NCI-H460 (cell line): ENCODE data around the gene FAIM. TPM values are rescaled to one million over a fixed set of nuclear protein-coding genes. Genes with fewer than 3 reads are reported as not detected.
"Not testable (repeated sequence)": the region's sequence is repeated elsewhere in the genome, so short reads cannot be mapped to it uniquely, and the experiment has no call there.

Experiments used
- DNase-seq: peaks from one replicate; pipeline ENCODE4 v3.0.0-alpha.2; 2016; ENCODE audit warnings: low read depth; ENCODE audit errors: extremely low read depth
- polyA plus RNA-seq: library from polyadenylated mRNA; depleted of rRNA; stranded (reverse); fragments of >200 nt; gene quantifications from 2 replicates; pipeline ENCODE4 v1.2.3, GENCODE V29; 2014; cell fraction: nucleus; rRNA removed
- total RNA-seq: library from RNA; depleted of rRNA; stranded (reverse); fragments of >200 nt; shearing (Covaris generic); gene quantifications from 2 replicates; pipeline ENCODE4 v1.2.3, GENCODE V29; 2014; rRNA removed

The FAIM gene, protein sequence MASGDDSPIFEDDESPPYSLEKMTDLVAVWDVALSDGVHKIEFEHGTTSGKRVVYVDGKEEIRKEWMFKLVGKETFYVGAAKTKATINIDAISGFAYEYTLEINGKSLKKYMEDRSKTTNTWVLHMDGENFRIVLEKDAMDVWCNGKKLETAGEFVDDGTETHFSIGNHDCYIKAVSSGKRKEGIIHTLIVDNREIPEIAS
- total RNA-seq, result 22.0 and 25.0 TPM in 2 replicates
- 11.9 and 17.7 TPM in 2 replicates for polyA plus RNA-seq

DNA sequence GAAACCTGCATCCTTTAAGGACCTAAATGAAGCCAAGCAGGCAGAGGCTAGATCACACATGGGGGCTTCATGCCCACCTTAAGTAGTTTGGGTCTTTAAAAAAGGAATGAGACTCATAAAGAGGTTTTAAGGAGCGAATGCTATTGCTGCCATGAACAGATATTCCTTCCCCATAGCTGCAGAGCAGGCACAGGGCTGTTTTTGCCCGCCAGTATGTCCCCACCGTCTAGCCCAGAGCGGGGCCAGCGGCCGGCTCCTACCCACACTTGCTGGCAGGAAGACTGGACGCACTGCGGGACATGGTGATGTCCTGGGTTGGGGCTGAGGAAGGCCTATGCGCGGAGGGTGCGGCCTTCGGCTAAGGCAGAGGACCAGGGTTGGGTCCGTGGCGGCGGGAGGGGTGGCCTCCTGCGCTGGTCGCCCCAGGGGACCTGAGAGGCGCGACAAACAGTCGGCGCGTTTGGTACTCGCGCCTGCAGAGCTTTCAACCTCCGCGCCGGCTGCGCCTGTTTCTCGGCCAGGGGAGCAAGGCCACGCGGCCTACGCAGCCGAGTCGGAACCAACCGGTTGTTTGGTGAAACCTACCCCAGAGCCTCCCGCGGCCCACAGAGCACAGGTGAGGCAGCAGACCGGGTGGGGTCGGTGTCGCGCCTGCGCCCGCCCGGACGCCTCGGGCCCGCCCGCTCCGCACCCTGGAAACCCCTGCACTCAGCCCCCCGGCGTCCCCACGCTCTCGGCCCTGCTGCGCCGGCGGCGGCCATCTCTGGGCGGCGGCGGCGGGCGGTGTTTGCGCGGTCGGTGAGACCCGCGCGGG is at the start of gene FAIM:
FAIM (plus strand) TSS at position 450 of the 814 bp plus-strand sequence. CDS start 10,956 bp downstream, outside the sequence.
- DNase-seq, result peak; percentile 30

GRCh38 chr3:138559134-138559533 is 49.4 kb upstream of the FAIM start:
- no peak for DNase-seq

DNA sequence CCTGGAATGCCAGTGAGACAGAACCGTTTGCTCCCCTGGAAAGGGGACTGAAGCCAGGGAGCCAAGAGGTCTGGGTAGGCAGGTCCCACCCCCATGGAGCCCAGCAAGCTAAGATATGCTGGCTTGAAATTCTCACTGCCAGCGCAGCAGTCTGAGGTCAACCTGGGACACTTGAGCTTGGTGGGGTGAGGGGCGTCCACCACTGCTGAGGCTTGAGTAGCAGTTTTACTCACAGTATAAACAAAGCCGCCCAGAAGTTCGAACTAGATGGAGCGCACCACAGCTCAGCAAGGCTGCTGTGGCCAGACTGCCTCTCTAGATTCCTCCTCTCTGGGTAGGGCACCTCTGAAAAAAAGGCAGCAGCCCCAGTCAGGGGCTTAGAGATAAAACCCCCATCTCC is 48.1 kb upstream of the FAIM start:
- no peak for DNase-seq

- not testable (repeated sequence) for DNase-seq
Observed at GRCh38 chr3:138562902-138563301, 45.7 kb upstream of the FAIM start.

GRCh38 chr3:138566293-138566692 is 42.3 kb upstream of the FAIM start:
- DNase-seq, result not testable (repeated sequence)

- DNase-seq, result no peak
Observed at GRCh38 chr3:138567403-138567802, 41.2 kb upstream of the FAIM start.

DNA sequence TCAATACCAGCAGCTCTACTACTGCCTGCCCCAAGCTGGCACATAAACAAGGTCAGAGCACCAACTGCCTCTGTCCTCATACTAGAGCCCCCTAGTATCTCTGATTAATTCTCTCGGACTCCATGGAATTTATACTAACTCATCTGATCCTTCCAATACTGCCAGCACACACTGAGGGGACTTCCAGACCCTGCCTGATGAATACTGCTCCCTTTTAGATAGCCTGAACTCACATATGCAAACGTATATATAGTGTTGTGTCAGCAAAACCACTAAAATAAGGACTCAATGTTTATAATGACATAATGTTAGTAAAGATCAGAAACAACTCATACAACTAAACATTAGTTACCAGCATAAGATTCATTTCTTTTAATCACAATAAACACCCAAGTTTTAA is 39.5 kb upstream of the FAIM start:
- no peak for DNase-seq

GRCh38 chr3:138569624-138570023 is 38.9 kb upstream of the FAIM start:
- DNase-seq, result peak; percentile 4

DNA sequence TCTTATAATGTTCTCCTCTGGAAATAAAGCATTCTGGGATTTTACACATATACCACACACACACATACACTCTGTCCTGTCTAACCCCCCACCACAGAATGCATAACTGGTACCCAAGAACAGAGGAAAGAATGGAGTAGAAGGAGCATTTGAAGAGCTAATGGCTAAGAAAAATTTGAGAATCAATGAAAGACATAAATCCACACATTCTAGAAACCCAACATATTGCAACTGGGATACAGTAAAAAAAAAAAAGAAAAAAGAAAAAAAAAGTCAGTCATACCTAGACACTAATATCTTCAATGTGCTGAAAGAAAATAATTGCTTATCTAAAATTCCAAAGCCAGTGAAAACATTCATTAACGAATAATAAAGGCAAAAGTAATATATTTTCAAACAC is 35.4 kb upstream of the FAIM start:
- DNase-seq, result no peak

DNA sequence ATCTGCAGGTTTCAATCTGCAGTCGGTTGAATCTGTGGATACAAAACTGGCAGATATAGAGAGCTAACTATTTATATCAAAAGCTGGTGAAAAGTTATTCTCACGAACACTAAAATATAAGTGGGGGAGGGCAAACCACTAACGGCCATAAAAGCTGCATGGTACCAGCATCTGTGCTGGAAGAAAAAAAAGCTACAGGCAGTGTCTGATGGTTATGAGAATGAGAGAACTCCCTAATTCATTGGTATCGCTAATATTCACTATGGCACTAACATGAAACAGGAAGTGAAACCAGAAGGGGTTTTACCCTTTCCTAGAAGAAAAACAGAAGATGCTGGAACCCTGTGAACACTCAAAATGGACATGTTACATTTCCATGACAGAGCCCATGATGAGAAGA is 30.4 kb upstream of the FAIM start:
- no peak for DNase-seq

DNA sequence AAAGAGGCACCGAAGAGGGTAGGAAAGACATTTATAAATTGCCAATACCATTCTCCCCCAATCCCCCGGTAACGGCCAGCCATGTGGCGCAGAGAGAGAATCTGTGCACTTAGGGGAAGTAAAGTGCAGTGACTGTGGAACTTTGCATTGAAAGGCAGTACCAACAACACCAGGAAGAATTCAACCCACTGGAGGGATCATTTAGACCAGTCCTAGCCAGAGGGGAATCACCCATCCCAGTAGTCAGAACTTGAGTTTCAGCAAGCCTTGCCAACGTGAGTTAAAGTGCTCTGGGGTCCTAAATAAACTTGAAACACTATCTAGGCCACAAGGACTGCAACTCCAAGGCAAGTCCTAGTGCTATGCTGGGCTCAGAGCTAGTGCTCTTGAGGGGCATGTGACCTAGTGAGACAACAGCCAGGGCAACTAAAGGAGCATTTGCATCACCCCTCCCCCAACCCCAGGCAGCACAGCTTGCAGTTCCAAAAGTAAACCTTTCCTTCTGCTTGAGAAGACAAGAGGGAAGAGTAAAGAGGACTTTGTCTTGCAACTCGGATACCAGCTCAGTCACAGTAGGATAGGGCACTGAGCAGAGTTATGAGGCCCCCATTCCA is 29.5 kb upstream of the FAIM start:
- no peak for DNase-seq

GRCh38 chr3:138587374-138587773 is 21.2 kb upstream of the FAIM start:
- no peak for DNase-seq

DNA sequence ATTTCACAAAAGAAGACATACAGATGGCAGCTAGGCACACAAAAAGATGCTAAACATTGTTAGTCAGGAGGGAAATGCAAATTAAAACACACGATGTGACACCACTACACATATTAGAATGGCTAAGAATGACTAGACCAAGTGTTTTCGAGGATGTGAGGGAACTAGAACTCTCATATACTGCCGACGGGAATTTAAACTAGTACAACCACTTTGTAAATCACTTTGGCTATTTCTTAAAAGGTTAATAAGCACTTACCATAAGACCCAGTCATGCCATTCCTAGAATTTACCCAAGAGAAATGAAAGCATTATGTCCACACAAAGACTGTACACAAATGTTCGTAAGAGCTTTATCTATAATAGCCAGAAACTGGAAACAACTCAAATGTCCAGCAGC is 20.1 kb upstream of the FAIM start:
- no peak for DNase-seq

- no peak for DNase-seq
Observed at GRCh38 chr3:138591392-138591791, 17.2 kb upstream of the FAIM start.

- no peak for DNase-seq
Observed at GRCh38 chr3:138593488-138594149, 15.0 kb upstream of the FAIM start.

GRCh38 chr3:138594150-138594934 is 14.2 kb upstream of the FAIM start, which contains the start of gene CEP70:
Gene CEP70, minus strand, starts transcription at chr3:138594260. Its CDS starts 21,333 bp downstream, at chr3:138572927.
- DNase-seq, result peak; percentile 90

DNA sequence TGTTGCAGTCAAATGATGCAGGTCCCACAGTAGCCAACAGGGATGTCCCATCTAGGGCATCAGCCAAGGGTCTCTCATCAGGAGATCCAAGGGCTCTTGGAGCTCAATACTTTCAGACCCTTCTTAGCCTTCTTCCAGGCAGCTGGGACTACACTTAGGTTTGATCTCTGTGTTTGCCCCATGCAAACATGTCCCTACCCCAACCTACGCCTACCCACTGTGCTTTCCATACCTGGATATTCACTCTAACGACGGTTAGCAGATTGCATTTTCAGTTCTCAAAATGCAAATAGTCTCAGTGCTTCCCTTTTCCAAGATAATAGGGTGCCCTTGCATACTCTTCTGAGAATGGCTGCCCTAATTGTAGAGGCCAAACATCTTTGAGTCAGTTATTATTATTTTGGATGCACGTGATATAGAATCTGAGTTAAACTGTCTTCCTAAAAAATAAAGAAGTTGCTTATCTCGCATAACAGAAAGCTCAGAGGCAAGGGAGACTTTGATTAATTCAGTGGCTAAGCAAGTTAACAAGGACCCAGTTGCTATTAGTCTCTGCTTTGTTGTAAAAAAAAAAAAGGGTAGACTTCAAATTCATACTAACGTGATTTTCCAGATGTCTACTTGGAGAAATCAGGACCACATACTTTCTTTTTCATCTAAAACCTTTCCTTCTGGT is 13.5 kb upstream of the FAIM start:
- no peak for DNase-seq

DNA sequence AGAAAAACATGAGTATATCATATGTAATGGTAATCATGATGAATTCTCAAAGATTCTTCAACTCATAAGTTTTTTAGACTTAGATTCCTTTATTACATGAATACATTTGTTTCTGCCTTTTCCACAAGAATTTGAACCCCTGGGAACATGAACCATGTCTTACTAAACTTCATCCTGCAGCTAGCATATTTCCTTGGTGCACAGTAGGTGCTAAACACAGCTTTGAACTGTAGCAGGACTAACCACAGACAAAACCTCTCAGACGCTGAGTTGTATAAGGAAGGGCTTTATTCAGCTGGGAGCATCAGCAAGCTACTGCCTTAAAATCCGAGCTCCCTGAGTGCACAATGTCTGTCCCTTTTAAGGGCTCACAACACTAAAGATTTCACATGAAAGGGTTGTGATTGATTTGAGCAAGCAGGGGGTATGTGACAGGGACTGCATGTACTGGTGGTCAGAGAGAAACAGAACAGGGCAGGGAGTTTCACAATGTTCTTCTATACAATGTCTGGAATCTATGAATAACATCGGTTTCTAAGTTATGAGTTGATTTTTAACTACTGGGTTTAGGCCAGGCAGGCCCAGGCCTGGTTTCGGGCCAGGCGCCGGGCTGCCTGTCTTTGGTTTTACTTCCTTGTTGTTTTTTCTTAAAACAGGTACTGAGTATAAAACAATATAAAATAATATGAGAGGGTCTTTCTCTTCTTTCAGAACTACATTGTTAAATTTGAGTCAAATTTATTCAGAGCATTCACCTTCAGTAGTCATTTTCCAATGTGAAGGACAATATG is 11.2 kb upstream of the FAIM start:
- DNase-seq, result not testable (repeated sequence)

DNA sequence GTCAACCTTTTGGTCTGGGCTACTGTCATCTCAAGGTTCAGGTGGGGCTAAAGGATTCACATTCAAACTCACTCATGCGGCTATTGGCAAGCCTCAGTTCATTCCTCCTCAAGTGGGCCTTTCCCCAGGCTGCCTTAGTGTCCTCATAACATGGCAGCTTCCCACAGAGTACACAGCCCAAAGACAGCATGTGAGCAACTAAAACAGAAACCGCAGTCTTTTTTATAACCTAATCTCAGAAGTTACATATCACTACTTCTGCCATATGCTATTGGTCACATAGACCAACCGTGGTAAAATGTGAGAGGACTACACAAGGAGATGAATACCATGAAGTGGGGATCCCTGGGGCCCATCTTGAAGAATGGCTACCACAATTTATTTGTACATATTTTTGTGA is 10.0 kb upstream of the FAIM start:
- no peak for DNase-seq
